Stimulated activated CD8-positive, alpha-beta memory T cell treated with anti-CD3 and anti-CD28 coated beads, Interleukin-4, amount 100 ng/mL, for 24 hours (primary cell): ENCODE measurements around the gene VAMP3.

Experiments
- DNase-seq: peaks from one replicate; pipeline ENCODE4 v3.0.0-alpha.2; 2020; ENCODE audit warnings: low read depth

Gene VAMP3, protein sequence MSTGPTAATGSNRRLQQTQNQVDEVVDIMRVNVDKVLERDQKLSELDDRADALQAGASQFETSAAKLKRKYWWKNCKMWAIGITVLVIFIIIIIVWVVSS

DNA sequence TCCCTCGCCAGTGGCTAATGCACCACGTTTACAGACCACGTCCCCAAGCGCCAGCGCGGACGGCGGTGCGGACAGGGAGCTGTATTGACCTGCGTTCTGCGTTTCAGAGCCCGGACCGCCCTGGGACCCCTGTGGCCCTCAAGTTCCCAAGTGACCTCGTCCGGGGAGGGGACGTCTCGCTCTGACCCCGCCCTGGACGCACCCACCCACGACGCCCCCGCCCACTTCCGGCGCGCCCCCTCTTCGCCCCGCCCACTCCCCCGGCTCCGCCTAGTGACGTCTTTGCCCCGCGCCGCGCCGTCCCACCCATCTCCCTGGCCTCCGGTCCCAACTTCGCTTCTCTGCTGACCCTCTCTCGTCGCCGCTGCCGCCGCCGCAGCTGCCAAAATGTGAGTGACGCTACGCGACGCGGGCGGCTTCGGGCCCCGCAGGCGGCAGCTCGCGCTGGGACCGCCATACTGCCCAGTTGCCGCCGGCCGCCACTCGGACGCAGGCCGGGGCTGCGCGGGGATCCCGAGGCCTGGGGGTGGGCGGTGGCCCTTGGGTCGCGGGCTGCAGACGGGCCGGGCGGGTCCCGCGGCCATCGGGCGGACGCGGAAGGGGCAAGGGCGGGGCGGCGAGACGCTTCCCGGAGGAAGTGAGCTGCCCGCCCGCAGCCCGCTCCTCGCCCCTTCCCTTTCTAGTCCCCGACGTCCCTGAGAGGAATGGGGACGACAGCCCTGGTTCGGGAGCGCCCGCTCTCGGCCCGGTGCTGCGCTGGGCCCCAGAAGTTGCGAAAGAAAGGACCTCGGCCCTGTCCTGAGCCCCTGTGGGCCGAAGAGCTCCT is at the start of gene VAMP3:
TSS of gene VAMP3 (plus strand) at position 300 of the 826 bp plus-strand sequence. CDS start at position 388, 88 bp downstream.
- peak; percentile 77 for DNase-seq

DNA sequence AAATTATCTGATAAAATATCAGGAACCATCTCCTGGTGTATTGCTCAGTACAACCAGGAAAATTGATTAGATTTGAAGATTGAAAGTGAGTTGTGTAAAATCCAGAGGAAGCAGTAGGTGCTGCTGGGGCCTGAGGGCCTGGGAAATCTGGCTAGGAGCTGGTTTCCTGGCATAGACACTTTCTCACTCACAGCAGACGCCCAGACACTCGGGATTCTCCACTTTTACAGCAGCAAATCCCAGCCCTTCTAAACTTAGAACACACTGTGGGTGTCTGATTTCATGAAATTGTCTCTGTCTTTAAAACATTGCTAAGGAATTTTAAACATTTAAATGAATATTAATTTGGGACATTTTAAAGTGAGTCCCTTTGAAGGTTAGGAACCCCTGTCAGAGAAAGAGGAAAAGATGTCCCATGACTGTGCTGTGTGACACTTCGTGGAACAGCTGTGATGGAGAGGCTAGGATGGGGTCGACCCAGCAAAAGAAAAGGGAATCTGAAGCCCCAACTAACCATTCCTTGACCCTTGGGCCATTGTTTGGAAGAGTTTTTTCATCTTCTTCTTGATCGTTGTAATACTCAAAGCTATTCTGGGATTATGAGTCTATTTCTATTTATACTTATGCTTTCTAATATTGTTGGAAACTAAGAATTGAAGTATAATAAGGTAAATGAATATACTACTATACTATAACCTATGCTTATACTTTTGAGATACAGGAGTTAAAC is 49.0 kb upstream of the VAMP3 start:
- no peak for DNase-seq

DNA sequence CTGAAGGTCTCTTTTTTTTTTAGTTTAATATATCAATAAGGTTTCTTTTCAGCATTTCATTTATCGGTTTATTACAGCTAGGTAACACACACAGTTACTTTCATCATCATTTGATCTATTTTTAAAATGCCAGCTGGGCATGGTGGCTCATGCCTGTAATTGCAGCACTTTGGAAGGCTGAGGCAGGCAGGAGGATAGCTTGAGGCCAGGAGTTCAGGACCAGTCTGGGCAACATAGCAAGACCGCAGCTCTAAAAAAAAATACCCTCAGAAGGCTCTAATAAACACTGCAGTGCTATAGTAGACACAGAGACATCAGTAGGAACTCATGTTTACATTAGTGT is 48.5 kb upstream of the VAMP3 start:
- no peak for DNase-seq

DNA sequence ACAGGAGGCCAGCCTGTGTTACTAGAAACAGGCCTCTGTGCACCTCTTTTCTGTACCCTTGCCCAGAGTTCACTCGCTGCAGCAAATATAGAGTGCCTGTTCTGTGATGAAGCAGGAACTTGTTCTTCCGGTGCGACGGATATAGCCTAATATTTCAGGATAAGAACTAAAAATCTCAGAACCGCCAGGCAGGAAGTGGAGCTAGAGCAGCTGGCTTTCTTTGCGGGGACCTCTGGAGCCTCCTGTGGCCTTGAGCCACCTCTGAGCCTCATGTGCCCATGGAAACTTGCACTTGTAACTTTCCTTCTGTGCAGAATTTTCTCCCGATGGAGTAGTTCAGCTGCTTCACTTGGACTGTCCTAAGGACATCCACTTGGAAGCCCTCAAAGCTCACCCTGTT is 44.5 kb upstream of the VAMP3 start:
- DNase-seq = no peak

DNA sequence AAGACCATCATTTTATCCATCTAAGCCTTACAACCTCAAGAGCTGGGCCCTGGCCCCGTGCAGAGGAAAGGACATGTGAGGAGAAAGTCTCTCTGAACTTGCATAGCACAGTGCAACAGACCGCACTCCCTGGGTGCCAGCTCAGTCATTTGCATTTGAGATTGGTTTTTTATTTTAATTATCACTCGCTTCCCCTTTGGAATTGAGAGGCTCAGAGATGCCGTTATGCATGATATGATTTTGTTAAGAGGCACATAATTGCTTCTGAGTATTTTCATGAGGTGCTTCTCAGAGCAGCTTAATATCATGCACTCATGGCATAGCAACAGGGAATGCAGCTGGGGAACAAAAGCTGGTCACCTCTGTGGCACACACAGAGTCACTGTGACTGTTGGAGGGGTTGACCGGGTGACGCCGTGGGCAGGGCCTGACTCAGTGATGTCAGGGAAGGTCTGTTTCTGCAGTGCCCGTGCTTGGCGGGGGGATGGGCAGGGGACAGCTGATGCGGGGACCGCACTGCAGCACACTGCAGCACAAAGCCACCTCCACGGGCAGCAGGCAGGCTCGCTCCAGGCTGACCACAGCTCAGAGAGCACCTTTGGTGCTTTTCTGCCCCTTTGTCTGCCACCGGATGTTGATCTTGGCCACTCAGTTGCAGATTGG is 43.2 kb upstream of the VAMP3 start:
- DNase-seq = no peak

DNA sequence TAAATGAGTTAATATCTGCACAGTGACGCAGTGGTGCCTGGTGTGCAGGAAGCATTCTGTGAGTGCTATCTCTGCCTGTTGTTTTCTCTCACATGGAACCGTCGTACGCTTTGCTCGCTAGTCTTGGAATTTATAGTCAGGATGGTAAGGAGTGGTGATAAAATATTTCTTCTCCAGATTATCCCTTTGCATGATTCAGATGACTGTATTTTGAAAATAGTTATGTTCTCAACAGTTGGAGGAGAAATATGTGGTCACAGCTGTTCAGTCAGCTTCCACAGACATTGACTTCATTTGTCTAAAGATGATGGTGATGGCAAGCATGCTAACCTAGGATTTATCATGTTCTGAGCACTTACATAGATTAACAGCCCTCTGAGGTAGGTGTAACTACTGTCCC is 41.3 kb upstream of the VAMP3 start:
- DNase-seq = no peak

DNA sequence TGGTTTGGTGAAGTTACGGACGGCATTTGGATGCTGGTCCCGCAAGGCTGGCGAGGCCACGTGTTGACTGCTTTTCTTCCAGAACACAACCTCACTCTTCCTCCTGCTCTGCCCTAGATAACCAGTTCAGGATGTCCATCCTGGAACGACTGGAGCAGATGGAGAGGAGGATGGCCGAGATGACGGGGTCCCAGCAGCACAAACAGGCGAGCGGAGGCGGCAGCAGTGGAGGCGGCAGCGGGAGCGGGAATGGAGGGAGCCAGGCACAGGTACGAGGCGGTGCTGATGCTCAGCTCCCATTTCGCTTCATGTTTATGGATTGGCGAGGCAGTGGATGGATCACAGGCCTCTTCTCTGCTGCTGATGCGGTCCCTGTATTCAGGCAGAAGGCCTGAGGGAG is 38.8 kb upstream of the VAMP3 start:
- DNase-seq = no peak

DNA sequence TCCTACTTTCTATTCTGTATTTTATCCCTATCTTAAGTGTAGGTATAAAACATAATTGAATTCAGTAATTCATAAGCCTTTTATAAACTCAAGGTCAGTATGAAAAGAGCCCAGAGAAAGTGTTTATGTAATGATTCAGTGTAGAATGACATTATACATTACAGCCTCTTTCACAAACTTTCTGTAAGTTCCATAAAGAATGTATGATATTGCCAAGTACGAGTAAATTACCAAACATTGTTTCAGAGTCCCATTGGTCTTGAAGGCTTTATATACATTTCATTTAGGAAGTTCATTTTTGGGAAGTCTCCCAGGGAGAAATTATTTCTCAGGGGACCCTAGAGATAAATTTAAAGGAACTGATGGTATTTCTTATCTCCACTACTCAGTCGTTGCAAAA is 37.8 kb upstream of the VAMP3 start:
- DNase-seq = no peak

DNA sequence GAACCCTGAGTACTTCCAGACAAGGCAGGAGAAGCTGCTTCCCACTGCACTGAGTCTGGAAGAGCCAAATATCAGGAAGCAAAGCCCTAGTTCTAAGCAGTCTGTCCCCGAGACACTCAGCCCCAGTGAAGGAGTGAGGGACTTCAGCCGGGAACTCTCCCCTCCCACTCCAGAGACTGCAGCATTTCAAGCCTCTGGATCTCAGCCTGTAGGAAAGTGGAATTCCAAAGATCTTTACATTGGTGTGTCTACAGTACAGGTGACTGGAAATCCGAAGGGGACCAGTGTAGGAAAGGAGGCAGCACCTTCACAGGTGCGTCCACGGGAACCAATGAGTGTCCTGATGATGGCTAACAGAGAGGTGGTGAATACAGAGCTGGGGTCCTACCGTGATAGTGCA is 33.1 kb upstream of the VAMP3 start:
- no peak for DNase-seq

DNA sequence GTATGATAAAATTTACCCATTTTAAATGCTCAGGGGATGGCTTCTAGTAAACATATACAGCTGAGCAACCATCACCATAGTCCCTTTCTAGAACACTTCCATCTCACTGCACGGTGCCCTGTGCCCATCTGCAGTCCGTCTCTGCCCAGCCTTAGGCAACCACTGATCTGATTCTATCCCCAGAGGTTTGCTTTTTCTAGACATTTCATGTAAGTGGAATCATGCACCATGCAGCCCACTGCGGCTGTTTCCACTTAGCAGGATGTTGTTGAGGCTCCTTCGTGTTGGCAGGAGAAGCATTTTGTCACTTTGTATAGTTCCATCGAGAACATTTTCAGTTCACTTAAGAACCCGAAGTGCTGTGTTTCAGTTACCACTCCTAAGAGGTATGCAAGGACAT is 27.8 kb upstream of the VAMP3 start:
- DNase-seq = no peak

DNA sequence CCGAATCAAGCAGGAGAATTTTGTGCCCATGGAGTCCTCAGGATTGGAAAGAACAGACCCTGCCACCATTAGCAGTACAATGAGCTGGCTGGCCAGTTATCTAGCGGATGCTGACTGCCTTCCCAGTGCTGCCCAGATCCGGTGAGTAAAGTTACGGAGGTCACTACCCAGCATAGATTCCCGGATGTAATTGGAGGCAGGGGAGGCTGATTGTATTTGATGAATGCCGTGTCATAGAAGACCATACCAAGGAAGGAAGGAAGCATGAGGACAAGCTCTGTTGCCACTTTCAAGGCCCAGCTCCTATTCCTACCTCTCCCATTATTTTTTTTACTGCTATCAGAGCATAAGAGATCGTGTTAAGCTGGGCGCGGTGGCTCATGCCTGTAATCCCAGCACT is 26.2 kb upstream of the VAMP3 start:
- no peak for DNase-seq

DNA sequence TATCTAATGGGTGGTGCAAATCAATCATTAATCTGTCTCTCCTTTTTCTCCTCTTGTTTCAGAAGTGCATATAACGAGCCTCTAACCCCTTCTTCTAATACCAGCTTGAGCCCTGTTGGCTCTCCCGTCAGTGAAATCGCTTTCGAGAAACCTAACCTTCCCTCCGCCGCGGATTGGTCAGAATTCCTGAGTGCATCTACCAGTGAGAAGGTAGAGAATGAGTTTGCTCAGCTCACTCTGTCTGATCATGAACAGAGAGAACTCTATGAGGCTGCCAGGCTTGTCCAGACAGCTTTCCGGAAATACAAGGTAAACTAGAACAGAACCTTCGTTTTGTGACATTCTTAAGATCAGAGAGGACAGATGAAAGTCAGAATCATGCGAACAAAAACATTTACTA is 25.3 kb upstream of the VAMP3 start:
- no peak for DNase-seq

DNA sequence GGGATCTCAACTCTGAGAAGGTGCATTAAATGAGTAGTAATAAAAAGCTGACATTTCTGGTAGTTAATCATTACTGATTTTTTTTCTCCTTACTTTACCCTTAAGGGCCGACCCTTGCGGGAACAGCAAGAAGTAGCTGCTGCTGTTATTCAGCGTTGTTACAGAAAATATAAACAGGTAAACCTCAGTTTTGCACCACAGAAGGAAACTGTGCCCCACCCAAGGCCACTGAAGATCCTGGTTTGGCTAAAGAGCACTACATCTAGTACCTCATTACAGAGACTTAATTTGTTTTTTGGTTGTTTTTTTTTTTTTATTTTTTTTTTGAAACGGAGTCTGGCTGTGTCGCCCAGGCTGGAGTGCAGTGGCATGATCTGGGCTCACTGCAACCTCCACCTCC is 23.5 kb upstream of the VAMP3 start:
- DNase-seq = no peak

DNA sequence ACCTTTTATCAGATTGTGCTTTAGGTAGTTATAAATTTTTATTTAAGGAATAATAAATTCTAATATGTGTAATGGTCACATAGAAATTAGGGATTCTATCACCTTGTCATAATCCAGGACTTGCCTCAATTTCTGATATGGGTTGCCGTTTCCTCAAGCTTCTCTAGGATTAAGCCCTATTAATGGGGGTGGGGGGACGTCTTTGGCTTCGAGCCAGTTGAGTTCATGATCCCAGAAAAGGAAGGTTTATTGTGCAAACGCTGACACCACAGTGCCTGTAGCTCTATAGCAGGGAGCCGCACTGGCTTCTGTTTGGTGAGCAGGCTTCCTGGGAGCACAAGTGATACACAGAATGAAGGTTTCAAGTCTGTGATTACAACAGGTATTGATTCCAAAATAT is 22.0 kb upstream of the VAMP3 start:
- no peak for DNase-seq

DNA sequence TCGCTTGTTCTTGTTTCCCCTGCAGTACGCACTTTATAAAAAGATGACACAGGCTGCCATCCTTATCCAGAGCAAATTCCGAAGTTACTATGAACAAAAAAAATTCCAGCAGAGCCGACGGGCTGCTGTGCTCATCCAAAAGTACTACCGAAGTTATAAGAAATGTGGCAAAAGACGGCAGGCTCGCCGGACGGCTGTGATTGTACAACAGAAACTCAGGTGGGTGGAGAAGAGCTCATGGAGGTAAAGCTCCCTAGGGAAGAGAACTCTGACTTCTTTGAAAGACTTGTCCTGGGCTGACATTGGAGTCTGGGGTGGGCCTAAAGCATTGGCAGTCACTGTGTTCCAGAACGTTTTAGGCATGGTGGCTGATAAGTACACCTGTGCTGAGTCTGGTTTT is 19.9 kb upstream of the VAMP3 start:
- DNase-seq = no peak

DNA sequence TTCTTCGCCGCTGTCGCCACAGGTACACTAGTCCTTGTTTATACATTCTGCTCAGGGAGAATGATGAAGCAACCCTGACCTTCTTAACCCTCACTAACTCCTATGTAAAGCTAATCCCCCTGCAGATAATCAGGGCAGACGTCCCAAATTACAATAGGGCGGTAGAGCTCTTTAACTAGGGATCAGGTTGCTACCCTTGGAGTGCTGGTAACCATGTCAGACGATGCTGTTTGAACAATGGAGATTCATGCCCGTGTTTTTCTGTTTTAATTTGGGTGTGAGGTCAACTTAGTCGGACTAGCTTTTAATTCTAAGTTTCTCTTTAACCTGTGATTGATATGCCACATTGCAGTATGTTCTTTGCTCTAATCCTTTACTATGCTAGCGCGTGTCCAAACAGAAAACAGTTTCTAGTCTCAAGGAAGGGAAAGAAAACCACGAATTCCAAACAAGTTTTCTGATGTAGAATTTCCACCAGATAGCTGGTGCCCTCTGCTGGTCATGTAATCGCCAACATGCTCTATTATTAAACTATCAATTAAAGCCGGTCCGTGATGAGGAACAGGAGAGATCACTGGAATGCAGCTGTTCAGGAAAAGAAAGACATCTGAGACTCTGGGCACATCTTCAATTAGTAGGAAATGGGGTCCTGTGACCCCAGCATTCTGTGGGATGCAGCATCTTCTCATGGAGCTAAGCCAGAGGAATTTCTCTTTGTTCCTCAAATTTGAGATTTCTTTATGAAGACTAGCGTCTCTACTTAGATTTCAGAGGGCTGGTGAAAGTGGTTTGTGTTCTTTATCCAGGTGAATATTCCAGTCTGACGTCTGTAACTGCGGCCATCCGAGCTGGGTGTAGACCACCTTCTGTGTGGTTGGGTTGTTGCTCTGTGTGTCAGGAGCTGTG is 18.3 kb upstream of the VAMP3 start:
- peak; percentile 8 for DNase-seq

DNA sequence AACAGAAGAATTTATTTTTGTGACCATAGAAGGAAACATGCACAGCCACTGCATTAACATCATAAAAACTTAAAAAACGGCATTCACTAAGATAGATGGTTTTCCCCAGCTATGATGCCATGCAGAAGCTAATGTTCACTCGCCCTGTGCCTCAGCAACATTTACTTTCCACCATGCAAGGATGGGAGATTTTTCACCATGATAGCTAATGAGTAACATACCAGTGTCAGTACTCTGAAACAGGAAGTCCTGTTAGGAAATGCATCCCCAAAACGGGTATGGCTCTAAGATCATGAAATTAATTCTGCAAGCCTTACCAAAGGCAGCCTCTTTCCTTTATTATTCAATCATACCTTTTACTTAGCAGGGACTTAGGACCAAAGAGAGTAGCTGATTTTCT is 17.5 kb upstream of the VAMP3 start:
- DNase-seq = no peak

DNA sequence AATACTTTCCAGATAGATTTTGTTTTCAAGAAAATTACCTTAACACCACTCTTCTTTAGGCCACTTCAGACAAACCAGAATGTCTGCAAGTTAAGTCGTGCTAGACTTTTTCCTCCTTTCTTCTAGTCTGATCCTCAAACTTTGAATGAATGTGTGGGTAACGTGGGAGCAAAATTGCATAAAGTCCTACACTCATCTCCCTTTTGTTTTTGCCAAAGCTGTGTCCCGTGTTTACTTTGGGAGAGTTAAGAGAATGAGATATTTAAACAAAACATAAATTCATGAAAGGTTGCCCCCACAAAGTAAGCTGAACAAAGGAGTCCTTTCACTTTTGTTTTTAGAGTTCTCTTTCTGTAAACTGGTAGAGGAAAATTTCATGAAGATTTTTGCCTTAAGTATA is 16.9 kb upstream of the VAMP3 start:
- no peak for DNase-seq

DNA sequence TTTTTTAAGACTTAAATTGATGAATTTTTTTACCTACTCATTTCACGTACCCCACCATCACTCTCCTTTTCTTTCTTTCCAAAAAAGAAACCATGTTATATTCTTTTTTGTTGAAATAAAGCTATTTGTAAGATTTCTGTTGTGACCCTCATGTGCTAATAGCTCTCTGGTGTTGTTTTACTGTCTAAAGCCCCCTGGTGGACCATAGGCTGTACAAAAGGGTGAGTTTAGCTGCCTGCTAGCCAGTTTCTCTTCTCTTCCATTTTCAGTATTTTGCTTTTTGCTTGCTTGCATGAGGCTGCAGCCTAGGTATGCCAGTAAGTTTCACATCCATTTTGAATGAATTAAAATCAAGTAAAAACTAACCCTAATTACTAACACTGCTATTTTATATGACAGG is 15.6 kb upstream of the VAMP3 start:
- DNase-seq = no peak

DNA sequence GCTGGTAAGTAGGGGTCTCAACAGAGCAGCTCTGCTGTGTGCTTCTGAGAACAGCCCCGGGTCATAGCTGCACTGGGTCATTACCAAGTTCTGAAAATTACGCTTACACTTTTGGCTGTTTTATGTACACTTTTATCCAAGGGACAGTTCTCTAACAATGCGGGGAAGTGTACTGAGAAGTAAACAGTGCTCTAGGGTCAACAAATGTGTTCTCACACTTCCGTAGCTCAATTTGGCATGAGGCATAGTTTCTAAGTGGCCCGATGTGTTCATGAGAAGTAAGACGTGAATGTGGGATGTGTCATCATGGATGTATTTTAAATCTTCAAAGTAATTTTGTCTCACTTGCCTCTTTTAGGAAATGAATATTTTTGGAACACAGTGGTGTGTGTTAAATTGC is 10.9 kb upstream of the VAMP3 start:
- DNase-seq = no peak

DNA sequence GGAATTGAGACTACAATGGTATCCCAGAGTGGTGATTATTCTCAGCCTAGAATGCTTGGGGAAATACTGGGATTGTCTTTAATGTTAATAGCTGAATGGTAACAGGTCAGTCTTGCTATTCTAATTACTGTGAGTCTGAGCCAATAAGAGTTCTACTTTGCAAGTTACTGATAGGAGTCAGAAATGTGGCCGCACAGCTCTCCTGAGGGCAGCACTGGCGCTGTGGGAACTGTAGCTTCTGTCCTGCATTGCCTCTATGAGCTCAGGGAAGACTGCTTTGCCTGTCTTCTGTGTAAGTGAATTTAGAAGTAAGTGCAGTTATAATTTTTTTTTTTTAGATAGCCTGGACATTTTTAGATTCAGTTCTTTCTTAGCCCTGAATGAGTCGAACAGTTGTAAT is 10.0 kb upstream of the VAMP3 start:
- no peak for DNase-seq

DNA sequence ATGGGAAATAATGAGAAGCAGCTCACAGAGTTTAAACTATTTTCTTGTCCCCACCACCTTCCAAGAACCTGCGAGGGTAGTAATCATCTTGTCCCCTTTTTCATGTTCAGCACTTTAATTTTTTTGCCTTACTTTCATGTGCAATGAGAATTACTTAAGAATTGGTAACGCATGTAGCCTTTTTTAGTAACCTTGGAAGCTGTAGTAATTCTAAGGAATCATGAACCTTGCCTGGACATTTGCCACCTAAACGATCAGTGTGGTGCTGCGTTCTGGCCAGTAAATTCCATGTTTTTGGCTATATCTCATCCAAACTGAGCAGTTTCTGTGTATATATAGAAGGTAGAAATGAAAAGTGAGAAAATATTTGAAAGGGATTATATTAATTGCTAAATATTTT is 3.9 kb upstream of the VAMP3 start:
- no peak for DNase-seq
